M059J (cell line): ENCODE results near the gene NFATC1. TPM values are rescaled to one million over a fixed set of nuclear protein-coding genes. Genes with fewer than 3 reads are reported as not detected.
A peak's percentile ranks its signal among the peaks of the same experiment; 100 is the strongest.

ENCODE experiments used
- DNase-seq: peaks from one replicate; pipeline ENCODE4 v3.0.0-alpha.2; 2012; ENCODE audit warnings: low read depth
- total RNA-seq: library from RNA; depleted of rRNA; stranded (reverse); fragments of >200 nt; shearing (Covaris generic); gene quantifications from 2 replicates; pipeline ENCODE4 v1.2.3, GENCODE V29; 2014

The NFATC1 gene
- total RNA-seq, 1 experiment from 2014 or later, result 0.79 TPM

GRCh38 chr18:79423211-79424007 is 27.7 kb downstream of the NFATC1 start:
- no peak for DNase-seq

GRCh38 chr18:79424008-79424565 is 28.4 kb downstream of the NFATC1 start:
- no peak for DNase-seq

GRCh38 chr18:79424880-79425568 is 29.3 kb downstream of the NFATC1 start:
- no peak for DNase-seq

GRCh38 chr18:79425569-79425886 is 29.8 kb downstream of the NFATC1 start:
- no peak for DNase-seq

GRCh38 chr18:79426376-79427300 is 30.9 kb downstream of the NFATC1 start:
- DNase-seq, result no peak

GRCh38 chr18:79427368-79428225 is 31.9 kb downstream of the NFATC1 start:
- DNase-seq, result no peak

GRCh38 chr18:79428287-79428686 is 32.6 kb downstream of the NFATC1 start:
- no peak for DNase-seq

GRCh38 chr18:79429381-79429780 is 33.7 kb downstream of the NFATC1 start:
- DNase-seq, result no peak

- DNase-seq, result no peak
Measured at GRCh38 chr18:79429785-79430281, 34.1 kb downstream of the NFATC1 start.

GRCh38 chr18:79432376-79433120 is 36.8 kb downstream of the NFATC1 start:
- no peak for DNase-seq

GRCh38 chr18:79433431-79433830 is 37.7 kb downstream of the NFATC1 start:
- DNase-seq, result no peak

- no peak for DNase-seq
Measured at GRCh38 chr18:79434607-79435401, 39.1 kb downstream of the NFATC1 start.

GRCh38 chr18:79436556-79437275 is 41.0 kb downstream of the NFATC1 start:
- no peak for DNase-seq

- no peak for DNase-seq
Measured at GRCh38 chr18:79438089-79438897, 42.6 kb downstream of the NFATC1 start.

GRCh38 chr18:79438898-79439627 is 43.3 kb downstream of the NFATC1 start:
- peak; percentile 21 for DNase-seq

GRCh38 chr18:79439628-79440023 is 43.9 kb downstream of the NFATC1 start:
- no peak for DNase-seq
